K562 (cell line): ENCODE measurements around the gene PPT2. TPM values are rescaled to one million over a fixed set of nuclear protein-coding genes. Genes with fewer than 3 reads are reported as not detected.

ENCODE experiments used
- ARNT ChIP-seq, 2 experiments: fragments of 450-650 bp; IDR thresholded peaks; 2 replicates each; pipeline ENCODE4 v1.6.1; 2016; ENCODE audit warnings: mild to moderate bottlenecking in 1 of 2
- BHLHE40 ChIP-seq: IDR thresholded peaks from 2 replicates; pipeline ENCODE4 v1.6.1; 2011; ENCODE audit warnings: low read length, improper control_type of control experiment
- CHD4 ChIP-seq: fragments of 200-600 bp; sonication (generic); IDR thresholded peaks from 3 replicates; pipeline ENCODE4 v1.6.1; 2012; ENCODE audit warnings: low read depth, mild to moderate bottlenecking, mixed read lengths, low read length, inconsistent platforms; ENCODE audit not compliant: insufficient read depth, insufficient replicate concordance, poor library complexity, severe bottlenecking
- FOXK1 ChIP-seq: sonication (generic); formaldehyde crosslinking; IDR thresholded peaks from 2 replicates; pipeline ENCODE4 v1.8.0; 2022; ENCODE audit warnings: missing genetic modification reagents, mild to moderate bottlenecking, borderline replicate concordance
- HNRNPUL1 ChIP-seq: fragments of 200-400 bp; formaldehyde crosslinking; IDR thresholded peaks from 2 replicates; pipeline ENCODE4 v1.6.1; 2017; ENCODE audit warnings: low read length
- NEUROD1 ChIP-seq: fragments of 150-350 bp; IDR thresholded peaks from 2 replicates; pipeline ENCODE4 v1.6.1; 2014; ENCODE audit warnings: borderline replicate concordance, low read length, low read depth; ENCODE audit not compliant: partially characterized antibody
- NUFIP1 ChIP-seq: fragments of 450-650 bp; IDR thresholded peaks from 2 replicates; pipeline ENCODE4 v1.6.1; 2018; ENCODE audit not compliant: partially characterized antibody
- PCBP1 ChIP-seq: fragments of 200-400 bp; formaldehyde crosslinking; IDR thresholded peaks from 2 replicates; pipeline ENCODE4 v1.6.1; 2018; ENCODE audit warnings: mild to moderate bottlenecking, low read depth, low read length; ENCODE audit not compliant: poor library complexity, severe bottlenecking
- POLR2H ChIP-seq: IDR thresholded peaks from 2 replicates; pipeline ENCODE4 v1.6.1; 2016; ENCODE audit warnings: missing genetic modification characterization, low read depth, mild to moderate bottlenecking, control low read depth, missing compliant biosample characterization, moderate library complexity
- RBM34 ChIP-seq: fragments of 200-400 bp; formaldehyde crosslinking; IDR thresholded peaks from 2 replicates; pipeline ENCODE4 v1.6.1; 2018; ENCODE audit warnings: low read length, borderline replicate concordance; ENCODE audit not compliant: insufficient read depth
- THAP12 ChIP-seq: fragments of 250-450 bp; sonication (Bioruptor Pico); IDR thresholded peaks from 2 replicates; pipeline ENCODE4 v1.9.0; 2021; ENCODE audit warnings: mild to moderate bottlenecking, inconsistent platforms
- ZNF224 ChIP-seq: sonication (generic); formaldehyde crosslinking; IDR thresholded peaks from 2 replicates; pipeline ENCODE4 v1.8.0; 2022; ENCODE audit warnings: mild to moderate bottlenecking, missing genetic modification reagents
- ZNF324 ChIP-seq: fragments of 250-450 bp; sonication (Bioruptor Pico); IDR thresholded peaks from 2 replicates; pipeline ENCODE4 v1.4.0; 2020; ENCODE audit warnings: mild to moderate bottlenecking
- ZNF57 ChIP-seq: fragments of 450-650 bp; formaldehyde crosslinking; IDR thresholded peaks from 2 replicates; pipeline ENCODE4 v1.4.0; 2020; ENCODE audit warnings: mild to moderate bottlenecking, moderate library complexity
- ZNF717 ChIP-seq: fragments of 250-450 bp; sonication (Bioruptor Pico); IDR thresholded peaks from 2 replicates; pipeline ENCODE4 v1.5.0; 2021
- polyA plus RNA-seq, 8 experiments: library from polyadenylated mRNA; depleted of rRNA in 4 of 8; stranded (reverse) in 5 of 8; unstranded in 3 of 8; fragments of >200 nt; fragmentation: Nextera tagmentation in 2 of 8; fragmentation: Illumina TruSeq in 1 of 8; extraction: Ambion mirVana in 2 of 8; extraction: Trizol in 1 of 8; gene quantifications; 2 replicates each; pipeline versions ENCODE4 v1.2.1 to v1.2.3, GENCODE V29; 2011 to 2014; ENCODE audit warnings: inconsistent platforms in 1 of 8, missing spikeins in 1 of 8
- total RNA-seq, 7 experiments: library from RNA; depleted of rRNA in 6 of 7; stranded (reverse); fragments of >200 nt in 6 of 7; fragmentation: Illumina TruSeq in 2 of 7; extraction: Trizol in 2 of 7; gene quantifications; 2 replicates each; pipeline versions ENCODE4 v1.2.1 to v1.2.3, GENCODE V29; 2011 to 2021; ENCODE audit warnings: low replicate concordance in 1 of 7
- TF ChIP-seq, protein P1 (sequence below): fragments of 250-450 bp; sonication (Bioruptor Pico); IDR thresholded peaks from 2 replicates; pipeline ENCODE4 v1.4.0; 2020; ENCODE audit warnings: mild to moderate bottlenecking
- TF ChIP-seq, protein P2 (sequence below): fragments of 450-650 bp; formaldehyde crosslinking; IDR thresholded peaks from 2 replicates; pipeline ENCODE4 v1.4.0; 2022; ENCODE audit warnings: missing genetic modification characterization
- TF ChIP-seq, protein P3 (sequence below), 2 experiments: fragments of 150-350 bp in 1 of 2; IDR thresholded peaks; 2 replicates each; pipeline ENCODE4 v1.6.1; 2012 to 2016; ENCODE audit warnings: low read depth in 2 of 2, low read length in 2 of 2, mild to moderate bottlenecking in 1 of 2, moderate library complexity in 1 of 2

Gene PPT2
- total and polyA plus RNA-seq, 9 of the 15 experiments (the other 6 are each of a cell fraction or from before 2014, with no cell fraction given), result 27.4 to 98.8 (median 69.9) TPM

DNA sequence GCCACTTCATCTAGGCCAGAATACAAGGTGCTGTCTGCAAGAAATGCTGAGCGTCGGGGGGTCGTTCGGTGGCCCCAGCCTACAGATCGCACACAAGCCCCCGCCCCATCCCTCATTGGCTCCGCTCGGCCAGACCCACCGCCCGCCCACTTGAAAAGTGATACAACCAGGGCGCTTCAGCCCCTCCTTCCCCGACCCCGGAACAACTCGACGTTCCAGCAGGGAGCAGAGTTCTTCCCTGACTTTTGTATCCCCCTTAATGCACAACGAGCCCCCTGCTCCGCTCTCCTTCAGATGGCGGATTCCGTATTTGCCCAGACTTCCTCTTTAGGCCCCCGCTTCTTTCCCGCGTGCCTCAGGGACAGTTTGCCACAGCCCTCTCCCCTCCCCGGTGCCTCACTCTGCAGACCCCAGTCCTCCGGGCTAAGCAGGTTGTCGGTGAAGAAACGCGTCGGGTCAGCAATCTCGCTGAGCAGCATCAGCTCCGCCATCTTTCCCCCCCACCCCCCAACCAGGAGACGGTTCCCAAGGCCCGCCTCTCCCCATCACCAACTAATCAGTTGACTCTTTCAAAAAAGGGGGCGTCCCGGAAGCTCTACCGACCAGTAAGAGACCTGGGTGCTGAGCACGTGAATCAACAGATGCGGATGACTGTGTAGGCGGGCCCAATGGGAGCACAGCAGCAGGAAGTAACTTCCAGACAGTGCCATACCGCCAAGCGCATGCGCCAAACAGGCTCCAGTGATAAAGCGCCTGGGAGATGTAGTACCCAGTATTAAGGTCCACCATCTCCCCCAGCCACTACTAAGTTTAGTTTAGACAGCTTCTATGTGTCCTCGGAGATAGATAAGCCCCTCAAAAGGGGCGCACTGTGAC is 26.0 kb upstream of the PPT2 start, which contains the start of gene ATF6B (continued):
- TF ChIP-seq, protein P1, sequence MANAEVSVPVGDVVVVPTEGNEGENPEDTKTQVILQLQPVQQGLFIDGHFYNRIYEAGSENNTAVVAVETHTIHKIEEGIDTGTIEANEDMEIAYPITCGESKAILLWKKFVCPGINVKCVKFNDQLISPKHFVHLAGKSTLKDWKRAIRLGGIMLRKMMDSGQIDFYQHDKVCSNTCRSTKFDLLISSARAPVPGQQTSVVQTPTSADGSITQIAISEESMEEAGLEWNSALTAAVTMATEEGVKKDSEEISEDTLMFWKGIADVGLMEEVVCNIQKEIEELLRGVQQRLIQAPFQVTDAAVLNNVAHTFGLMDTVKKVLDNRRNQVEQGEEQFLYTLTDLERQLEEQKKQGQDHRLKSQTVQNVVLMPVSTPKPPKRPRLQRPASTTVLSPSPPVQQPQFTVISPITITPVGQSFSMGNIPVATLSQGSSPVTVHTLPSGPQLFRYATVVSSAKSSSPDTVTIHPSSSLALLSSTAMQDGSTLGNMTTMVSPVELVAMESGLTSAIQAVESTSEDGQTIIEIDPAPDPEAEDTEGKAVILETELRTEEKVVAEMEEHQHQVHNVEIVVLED, result no peak
- TF ChIP-seq, protein P2, sequence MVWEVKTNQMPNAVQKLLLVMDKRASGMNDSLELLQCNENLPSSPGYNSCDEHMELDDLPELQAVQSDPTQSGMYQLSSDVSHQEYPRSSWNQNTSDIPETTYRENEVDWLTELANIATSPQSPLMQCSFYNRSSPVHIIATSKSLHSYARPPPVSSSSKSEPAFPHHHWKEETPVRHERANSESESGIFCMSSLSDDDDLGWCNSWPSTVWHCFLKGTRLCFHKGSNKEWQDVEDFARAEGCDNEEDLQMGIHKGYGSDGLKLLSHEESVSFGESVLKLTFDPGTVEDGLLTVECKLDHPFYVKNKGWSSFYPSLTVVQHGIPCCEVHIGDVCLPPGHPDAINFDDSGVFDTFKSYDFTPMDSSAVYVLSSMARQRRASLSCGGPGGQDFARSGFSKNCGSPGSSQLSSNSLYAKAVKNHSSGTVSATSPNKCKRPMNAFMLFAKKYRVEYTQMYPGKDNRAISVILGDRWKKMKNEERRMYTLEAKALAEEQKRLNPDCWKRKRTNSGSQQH (CRISPR knock-in tag), result no peak
- TF ChIP-seq ZNF224 (CRISPR knock-in tag), result 0 out of 2 replicates have a peak, but pooled peaks have one; percentile 40
- no peak for TF ChIP-seq ZNF324
- no peak for TF ChIP-seq RBM34
- TF ChIP-seq ARNT (IDR thresholded peaks at IDR 0.05), result peak in 1 of 2 experiments; percentile 71; a peak in 1 of 4 replicates
- no peak for TF ChIP-seq PCBP1
- TF ChIP-seq THAP12, result no peak
- TF ChIP-seq NUFIP1, result no peak
- no peak for TF ChIP-seq POLR2H
- TF ChIP-seq ZNF57 (CRISPR knock-in tag), result no peak
- TF ChIP-seq ZNF717 (CRISPR knock-in tag), result no peak
- TF ChIP-seq CHD4, result peak; percentile 23
- no peak for TF ChIP-seq HNRNPUL1
- TF ChIP-seq, protein P3, sequence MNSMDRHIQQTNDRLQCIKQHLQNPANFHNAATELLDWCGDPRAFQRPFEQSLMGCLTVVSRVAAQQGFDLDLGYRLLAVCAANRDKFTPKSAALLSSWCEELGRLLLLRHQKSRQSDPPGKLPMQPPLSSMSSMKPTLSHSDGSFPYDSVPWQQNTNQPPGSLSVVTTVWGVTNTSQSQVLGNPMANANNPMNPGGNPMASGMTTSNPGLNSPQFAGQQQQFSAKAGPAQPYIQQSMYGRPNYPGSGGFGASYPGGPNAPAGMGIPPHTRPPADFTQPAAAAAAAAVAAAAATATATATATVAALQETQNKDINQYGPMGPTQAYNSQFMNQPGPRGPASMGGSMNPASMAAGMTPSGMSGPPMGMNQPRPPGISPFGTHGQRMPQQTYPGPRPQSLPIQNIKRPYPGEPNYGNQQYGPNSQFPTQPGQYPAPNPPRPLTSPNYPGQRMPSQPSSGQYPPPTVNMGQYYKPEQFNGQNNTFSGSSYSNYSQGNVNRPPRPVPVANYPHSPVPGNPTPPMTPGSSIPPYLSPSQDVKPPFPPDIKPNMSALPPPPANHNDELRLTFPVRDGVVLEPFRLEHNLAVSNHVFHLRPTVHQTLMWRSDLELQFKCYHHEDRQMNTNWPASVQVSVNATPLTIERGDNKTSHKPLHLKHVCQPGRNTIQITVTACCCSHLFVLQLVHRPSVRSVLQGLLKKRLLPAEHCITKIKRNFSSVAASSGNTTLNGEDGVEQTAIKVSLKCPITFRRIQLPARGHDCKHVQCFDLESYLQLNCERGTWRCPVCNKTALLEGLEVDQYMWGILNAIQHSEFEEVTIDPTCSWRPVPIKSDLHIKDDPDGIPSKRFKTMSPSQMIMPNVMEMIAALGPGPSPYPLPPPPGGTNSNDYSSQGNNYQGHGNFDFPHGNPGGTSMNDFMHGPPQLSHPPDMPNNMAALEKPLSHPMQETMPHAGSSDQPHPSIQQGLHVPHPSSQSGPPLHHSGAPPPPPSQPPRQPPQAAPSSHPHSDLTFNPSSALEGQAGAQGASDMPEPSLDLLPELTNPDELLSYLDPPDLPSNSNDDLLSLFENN (IDR thresholded peaks at IDR 0.05; ENCODE audit: low read depth in 2 of 2, low read length in 2 of 2), result no peak
- TF ChIP-seq NEUROD1, result peak; percentile 52
- TF ChIP-seq BHLHE40, result peak; percentile 97
- TF ChIP-seq FOXK1 (CRISPR knock-in tag), result no peak
